GM21528 (cell line): Measurements from ENCODE around the gene FAM169A.
A peak's percentile ranks its signal among the peaks of the same experiment; 100 is the strongest.
"Not testable (repeated sequence)": the region's sequence is repeated elsewhere in the genome, so short reads cannot be mapped to it uniquely, and the experiment has no call there.

Experiments used
- ATAC-seq: cut with Tn5 transposase; IDR thresholded peaks from one replicate; pipeline ENCODE4 v1.9.1; 2021; ENCODE audit warnings: mild to moderate bottlenecking, moderate library complexity; ENCODE audit not compliant: unreplicated experiment, low FRiP score

Gene FAM169A

DNA sequence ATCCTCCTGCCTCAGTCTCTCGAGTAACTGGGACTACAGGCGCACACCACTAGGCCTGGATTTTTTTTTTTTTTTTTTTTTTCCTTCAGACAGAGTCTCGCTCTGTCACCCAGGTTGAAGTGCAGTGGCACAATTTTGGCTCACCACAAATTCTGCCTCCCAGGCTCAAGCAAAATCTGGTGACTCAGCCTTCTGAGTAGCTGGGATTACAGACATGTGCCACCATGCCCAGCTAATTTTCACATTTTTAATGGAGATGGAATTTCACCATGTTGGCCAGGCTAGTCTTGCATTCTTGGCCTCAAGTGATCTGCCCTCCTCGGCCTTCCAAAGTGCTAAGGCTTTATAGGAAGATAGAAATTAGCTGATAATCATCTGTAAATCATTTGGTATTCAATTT lies 55.3 kb downstream of the FAM169A start:
- ATAC-seq: no peak

GRCh38 chr5:74801941-74802340 lies 64.2 kb downstream of the FAM169A start:
- ATAC-seq: no peak

GRCh38 chr5:74801197-74801596 lies 65.0 kb downstream of the FAM169A start:
- ATAC-seq: no peak

- ATAC-seq: no peak
Measured at GRCh38 chr5:74798977-74799911, 66.9 kb downstream of the FAM169A start.

DNA sequence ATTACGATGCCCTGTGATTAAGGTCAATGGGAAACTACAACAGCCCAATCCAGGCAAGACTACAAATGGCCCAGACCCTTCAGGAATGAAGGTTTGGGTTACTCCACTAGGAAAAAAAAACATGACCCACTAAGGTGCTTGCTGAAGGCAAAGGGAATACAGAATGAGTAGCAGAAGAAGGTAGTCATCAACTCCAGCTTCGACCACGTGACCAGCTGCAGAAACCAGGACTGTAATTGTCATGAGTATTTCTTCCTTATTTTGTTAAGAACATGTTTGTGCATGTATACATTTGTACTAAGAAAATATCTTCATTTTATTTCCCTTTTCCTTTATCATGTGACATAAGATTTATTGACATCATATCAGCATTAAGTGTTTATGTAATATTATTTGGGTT lies 74.5 kb downstream of the FAM169A start:
- ATAC-seq: not testable (repeated sequence)

DNA sequence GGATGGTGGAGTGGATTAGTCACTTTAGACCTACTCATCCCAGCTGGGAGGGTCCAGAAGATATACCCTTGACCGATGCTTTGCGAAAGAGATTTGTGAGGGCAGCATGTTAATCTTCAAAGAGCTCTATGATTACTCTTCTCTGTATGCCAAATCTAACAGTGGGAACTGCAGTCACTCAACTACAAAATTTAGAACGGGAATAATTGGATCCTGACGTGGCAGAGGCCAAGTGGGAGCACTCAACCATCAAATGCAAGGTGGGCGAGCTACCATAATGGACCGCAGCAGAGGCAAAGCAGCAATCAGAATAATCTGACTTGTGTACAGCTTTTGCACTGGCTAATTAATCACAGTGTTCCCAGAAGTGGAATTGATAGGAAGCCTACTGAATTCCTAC lies 78.8 kb downstream of the FAM169A start:
- no peak for ATAC-seq

GRCh38 chr5:74786851-74787250 lies 79.3 kb downstream of the FAM169A start:
- ATAC-seq: no peak

- no peak for ATAC-seq
Measured at GRCh38 chr5:74778609-74779008, 87.6 kb downstream of the FAM169A start.

GRCh38 chr5:74772359-74772758 lies 93.8 kb downstream of the FAM169A start:
- ATAC-seq: no peak

GRCh38 chr5:74767579-74767913 lies 98.6 kb downstream of the FAM169A start:
- peak; percentile 33 for ATAC-seq

DNA sequence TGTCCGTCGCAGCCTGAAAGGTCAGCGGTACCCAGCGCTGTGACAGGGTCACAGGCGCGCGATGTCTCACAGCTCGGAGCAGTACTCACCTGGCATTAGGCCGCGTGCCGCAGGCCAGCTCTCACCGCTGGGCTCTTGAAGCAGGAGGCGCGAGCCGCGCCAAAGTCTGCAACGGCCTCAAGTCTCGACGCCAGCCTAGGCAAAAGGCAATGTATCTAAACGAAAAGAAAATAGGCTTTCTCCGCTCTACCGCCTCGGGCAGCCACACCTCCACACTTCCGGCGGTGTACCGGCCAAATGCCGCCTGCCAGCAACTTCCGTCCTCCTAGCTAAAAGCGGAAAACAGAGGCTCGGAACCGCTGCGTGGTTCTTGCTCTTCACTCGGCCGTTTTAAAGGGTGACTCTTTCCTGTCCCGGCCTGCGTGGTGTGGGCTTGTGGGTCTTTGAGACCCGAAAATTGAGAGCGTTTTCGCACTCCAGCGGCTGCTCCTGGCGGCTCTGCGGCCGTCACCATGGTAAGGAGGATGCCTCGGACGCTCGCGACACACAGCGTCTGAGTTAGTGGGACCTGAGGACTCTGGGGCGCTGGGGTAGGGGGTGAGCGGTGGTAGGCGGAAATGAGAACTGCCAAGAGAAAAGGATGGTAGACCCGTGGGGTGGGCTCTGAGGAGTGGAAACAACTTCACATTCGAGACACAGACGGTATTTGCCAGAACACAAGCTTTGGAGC lies 99.2 kb downstream of the FAM169A start, which contains the start of the genes GFM2 and NSA2:
TSS of gene GFM2 (minus strand) at position 269 of the 730 bp plus-strand sequence. CDS start 3,375 bp downstream, outside the sequence.
TSS of gene NSA2 (plus strand) at position 401 of the 730 bp plus-strand sequence. CDS start at position 513, 112 bp downstream.
- peak; percentile 91 for ATAC-seq

GRCh38 chr5:74766418-74766848 lies 99.8 kb downstream of the FAM169A start:
- peak; percentile 34 for ATAC-seq

- ATAC-seq: no peak
Measured at GRCh38 chr5:74765929-74766328, 100.3 kb downstream of the FAM169A start.

DNA sequence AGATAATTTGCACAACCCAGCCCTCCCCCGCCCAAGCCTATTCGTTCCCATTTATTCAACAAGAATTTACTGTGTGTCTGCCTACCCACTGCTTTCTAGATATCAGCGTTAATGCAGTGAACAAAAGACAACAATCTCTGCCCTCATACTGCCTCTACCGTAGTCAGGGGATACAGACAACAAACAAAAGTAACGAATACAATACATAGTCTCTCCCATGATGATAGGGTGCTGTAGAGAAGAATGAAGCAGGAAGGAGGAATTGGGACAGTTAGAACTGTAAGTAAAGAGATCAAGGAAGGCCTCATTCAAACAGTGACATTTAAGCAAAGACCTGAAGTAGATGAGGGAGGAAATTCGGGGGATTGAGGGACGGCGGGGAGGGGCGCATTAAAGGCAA lies 101.0 kb downstream of the FAM169A start:
- no peak for ATAC-seq

- no peak for ATAC-seq
Measured at GRCh38 chr5:74763504-74763903, 102.7 kb downstream of the FAM169A start.

GRCh38 chr5:74762599-74762998 lies 103.6 kb downstream of the FAM169A start:
- ATAC-seq: no peak

- no peak for ATAC-seq
Measured at GRCh38 chr5:74761241-74761640, 104.9 kb downstream of the FAM169A start.

DNA sequence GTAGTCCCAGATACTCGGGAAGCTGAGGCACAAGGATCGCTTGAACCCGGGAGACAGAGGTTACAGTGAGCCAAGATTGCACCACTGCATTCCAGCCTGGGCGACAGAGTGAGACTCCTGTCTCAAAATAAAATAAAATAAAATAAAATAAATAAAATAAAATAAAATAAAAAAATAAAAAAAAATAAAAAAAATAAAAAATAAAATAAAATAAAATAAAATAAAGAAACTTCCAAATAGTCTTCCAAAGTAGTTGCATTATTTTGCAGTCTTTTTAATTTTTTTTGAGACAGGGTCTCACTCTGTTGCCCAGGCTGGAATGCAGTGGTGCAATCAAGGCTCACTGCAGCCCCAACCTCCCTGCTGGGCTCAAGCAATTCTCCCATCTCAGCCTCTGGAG lies 117.4 kb downstream of the FAM169A start:
- not testable (repeated sequence) for ATAC-seq

DNA sequence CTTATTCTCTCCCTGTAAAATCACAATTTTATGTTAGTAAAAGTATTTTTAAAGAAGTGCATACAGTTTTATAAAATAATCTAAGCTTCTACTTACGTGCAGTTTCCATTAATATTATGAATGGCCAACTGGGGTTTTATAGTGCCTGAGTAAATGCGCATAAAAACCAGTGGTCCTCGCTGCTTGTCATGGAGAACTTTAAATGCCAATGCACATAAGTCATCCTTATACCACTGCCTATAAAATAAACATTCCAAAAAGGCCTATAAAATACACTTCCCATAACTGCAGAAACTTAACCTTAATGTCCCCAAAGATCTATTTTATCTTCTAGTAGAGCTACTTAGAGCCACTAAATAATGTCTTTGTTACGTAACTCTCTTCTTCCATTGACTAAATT lies 127.8 kb downstream of the FAM169A start:
- no peak for ATAC-seq

DNA sequence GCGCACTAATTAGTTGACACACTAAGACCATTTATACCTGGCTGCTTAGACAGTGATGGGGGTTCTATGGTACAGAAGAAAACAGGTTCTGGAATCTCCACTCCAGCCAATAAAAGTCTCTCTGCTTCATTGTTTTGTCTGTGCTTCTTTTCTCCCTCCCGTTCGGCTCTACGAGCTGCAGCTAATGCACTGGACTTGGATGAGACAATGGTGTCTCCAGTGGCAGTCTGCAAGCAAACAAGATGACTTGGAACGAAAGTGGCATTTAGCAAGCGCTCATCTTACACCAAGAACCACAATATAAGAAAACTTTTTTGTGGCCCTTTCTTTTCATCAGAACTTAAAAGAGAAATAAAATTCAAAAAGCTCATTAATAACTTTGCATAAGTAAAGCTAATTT lies 129.4 kb downstream of the FAM169A start:
- no peak for ATAC-seq
